H1 (cell line): ENCODE measurements around the gene EPHB6. TPM values are rescaled to one million over a fixed set of nuclear protein-coding genes. Genes with fewer than 3 reads are reported as not detected.

Experiments
- CTCF ChIA-PET: fragments of 300-600 bp; sonication (Branson Sonifier 250); formaldehyde crosslinking; loops from one replicate; lab custom pipeline; 2021; ENCODE audit not compliant: partially characterized antibody; lab: Charles Lee
- POLR2A ChIA-PET: fragments of 300-600 bp; sonication (Branson Sonifier 250); formaldehyde crosslinking; loops from one replicate; lab custom pipeline; 2021; ENCODE audit warnings: inconsistent platforms; ENCODE audit not compliant: partially characterized antibody; lab: Charles Lee
- DNase-seq, 2 experiments: peaks; one replicate each; pipeline versions ENCODE4 v3.0.0 to v3.0.0-alpha.2; 2010 to 2022; ENCODE audit warnings: low spot score in 2 of 2, low read depth in 1 of 2, mixed read lengths in 1 of 2
- FAIRE-seq: peaks from 2 replicates; lab custom pipeline; 2011; peaks lifted over from hg19 to GRCh38; lab: Jason Lieb, UNC
- H2AFZ ChIP-seq: 2 replicates; pipeline ENCODE4 v1.8.1; 2012; ENCODE audit warnings: low read length, inconsistent platforms
- H2AK5ac ChIP-seq: 2 replicates; pipeline ENCODE4 v1.6.1; 2013; ENCODE audit warnings: low read depth, low read length
- H2BK120ac ChIP-seq: replicated peaks from 2 replicates; pipeline ENCODE3; 2013; ENCODE audit warnings: low read depth, low read length, inconsistent platforms
- H2BK12ac ChIP-seq: 2 replicates; pipeline ENCODE4 v1.6.1; 2013; ENCODE audit warnings: low read depth, low read length
- H2BK15ac ChIP-seq: 2 replicates; pipeline ENCODE4 v1.6.1; 2013; ENCODE audit warnings: low read length
- H2BK20ac ChIP-seq: 2 replicates; pipeline ENCODE4 v1.6.1; 2013; ENCODE audit warnings: low read length
- H2BK5ac ChIP-seq: 2 replicates; pipeline ENCODE4 v1.6.1; 2013; ENCODE audit warnings: low read depth, low read length
- H3K14ac ChIP-seq: 2 replicates; pipeline ENCODE4 v1.6.1; 2013; ENCODE audit warnings: inconsistent platforms; ENCODE audit not compliant: insufficient read length
- H3K18ac ChIP-seq: 2 replicates; pipeline ENCODE4 v1.6.1; 2013; ENCODE audit warnings: low read length; ENCODE audit errors: extremely low read depth
- H3K23ac ChIP-seq: 2 replicates; pipeline ENCODE4 v1.6.1; 2013; ENCODE audit warnings: inconsistent platforms; ENCODE audit not compliant: insufficient read length
- H3K23me2 ChIP-seq: 2 replicates; pipeline ENCODE4 v1.6.1; 2013; ENCODE audit warnings: low read depth, low read length
- H3K27ac ChIP-seq: 2 replicates; pipeline ENCODE4 v1.6.1; 2011; ENCODE audit warnings: low read depth, low read length, inconsistent platforms
- H3K27me3 ChIP-seq, 4 experiments: replicated peaks in 1 of 4; 1 replicate in 1 of 4; 2 replicates in 3 of 4; pipeline versions ENCODE4 v1.6.1 to v1.8.1; 2011 to 2013; ENCODE audit warnings: low read length in 3 of 4, mild to moderate bottlenecking in 3 of 4, inconsistent platforms in 2 of 4, mixed read lengths in 2 of 4, moderate library complexity in 1 of 4; ENCODE audit not compliant: control insufficient read depth in 3 of 4, insufficient read depth in 3 of 4; ENCODE audit errors: extremely low read depth in 1 of 4
- H3K36me3 ChIP-seq, 4 experiments: 2 replicates each; pipeline versions ENCODE4 v1.6.1 to v1.8.1; 2011 to 2013; ENCODE audit warnings: mild to moderate bottlenecking in 4 of 4, low read length in 3 of 4, moderate library complexity in 2 of 4, control low read depth in 1 of 4, inconsistent platforms in 1 of 4; ENCODE audit not compliant: insufficient read depth in 4 of 4, control insufficient read depth in 2 of 4
- H3K4ac ChIP-seq: replicated peaks from 2 replicates; pipeline ENCODE3; 2013; ENCODE audit warnings: low read length, low read depth, mixed read lengths, inconsistent platforms; ENCODE audit not compliant: insufficient read length
- H3K4me1 ChIP-seq, 4 experiments: replicated peaks in 1 of 4; 1 replicate in 1 of 4; 2 replicates in 3 of 4; pipeline versions ENCODE4 v1.6.1 to v1.8.1; 2011 to 2013; ENCODE audit warnings: low read length in 3 of 4, inconsistent platforms in 2 of 4, mixed read lengths in 1 of 4; ENCODE audit not compliant: insufficient read depth in 4 of 4, control insufficient read depth in 3 of 4
- H3K4me2 ChIP-seq, 2 experiments: 2 replicates each; pipeline versions ENCODE4 v1.6.1 to v1.8.1; 2011 to 2013; ENCODE audit warnings: low read depth in 2 of 2, low read length in 2 of 2, control low read depth in 1 of 2, inconsistent platforms in 1 of 2, mild to moderate bottlenecking in 1 of 2; ENCODE audit not compliant: insufficient read depth in 1 of 2
- H3K4me3 ChIP-seq, 4 experiments: fragments of 200-600, 300-600 bp in 1 of 4; sonication (generic), shearing (Covaris generic), sonication (Bioruptor Twin) in 1 of 4; 2 replicates each; pipeline versions ENCODE4 v1.5.1 to v1.8.1; 2011 to 2016; ENCODE audit warnings: low read length in 4 of 4, low read depth in 3 of 4, control low read depth in 2 of 4, inconsistent platforms in 2 of 4, mild to moderate bottlenecking in 2 of 4, mixed read lengths in 1 of 4, moderate library complexity in 1 of 4; ENCODE audit not compliant: insufficient read depth in 2 of 4; ENCODE audit errors: extremely low read depth in 1 of 4
- H3K56ac ChIP-seq: replicated peaks from 2 replicates; pipeline ENCODE3; 2013; ENCODE audit warnings: low read depth, mild to moderate bottlenecking, mixed read lengths, low read length, inconsistent platforms; ENCODE audit not compliant: insufficient read length
- H3K79me1 ChIP-seq: 2 replicates; pipeline ENCODE4 v1.6.1; 2013; ENCODE audit warnings: low read depth, low read length, control low read depth
- H3K79me2 ChIP-seq, 2 experiments: 2 replicates each; pipeline versions ENCODE4 v1.6.1 to v1.8.1; 2012 to 2013; ENCODE audit warnings: low read length in 2 of 2, mild to moderate bottlenecking in 2 of 2, inconsistent platforms in 1 of 2; ENCODE audit not compliant: insufficient read depth in 2 of 2, control insufficient read depth in 1 of 2
- H3K9ac ChIP-seq, 4 experiments: replicated peaks in 1 of 4; 1 replicate in 1 of 4; 2 replicates in 3 of 4; pipeline versions ENCODE4 v1.6.1 to v1.8.1; 2011 to 2013; ENCODE audit warnings: low read depth in 3 of 4, low read length in 3 of 4, control low read depth in 2 of 4, mild to moderate bottlenecking in 2 of 4, moderate library complexity in 2 of 4, inconsistent platforms in 1 of 4; ENCODE audit errors: extremely low read depth in 1 of 4
- H3K9me3 ChIP-seq, 2 experiments: 2 replicates each; pipeline versions ENCODE4 v1.6.1 to v1.8.1; 2012 to 2013; ENCODE audit warnings: mild to moderate bottlenecking in 2 of 2, moderate library complexity in 2 of 2, control low read depth in 1 of 2, inconsistent platforms in 1 of 2, low read depth in 1 of 2, low read length in 1 of 2, mixed read lengths in 1 of 2; ENCODE audit not compliant: insufficient read depth in 2 of 2
- H4K20me1 ChIP-seq, 2 experiments: replicated peaks in 1 of 2; 2 replicates each; pipeline versions ENCODE3 to v1.8.1; 2011 to 2013; ENCODE audit warnings: inconsistent platforms in 2 of 2, low read length in 2 of 2, mild to moderate bottlenecking in 1 of 2; ENCODE audit not compliant: insufficient read depth in 2 of 2, control insufficient read depth in 1 of 2
- H4K5ac ChIP-seq: 2 replicates; pipeline ENCODE4 v1.6.1; 2013; ENCODE audit warnings: low read length, low read depth, mixed read lengths, inconsistent platforms; ENCODE audit not compliant: insufficient read length
- H4K8ac ChIP-seq: 2 replicates; pipeline ENCODE4 v1.8.0; 2013; ENCODE audit warnings: mild to moderate bottlenecking, moderate library complexity, low read length, inconsistent platforms; ENCODE audit not compliant: insufficient read depth; ENCODE audit errors: extremely low read depth
- H4K91ac ChIP-seq: replicated peaks from 2 replicates; pipeline ENCODE3; 2013; ENCODE audit warnings: low read length, mixed read lengths, inconsistent platforms; ENCODE audit not compliant: insufficient read length
- CTBP2 ChIP-seq: IDR thresholded peaks from 2 replicates; pipeline ENCODE4 v1.7.0; 2011; ENCODE audit warnings: borderline replicate concordance, mild to moderate bottlenecking, moderate library complexity, mixed read lengths, low read length; ENCODE audit not compliant: insufficient read depth, insufficient read length
- HDAC2 ChIP-seq, 2 experiments: fragments of 300-600 bp in 1 of 2; sonication (generic) in 1 of 2; IDR thresholded peaks; 2 replicates each; pipeline ENCODE4 v1.6.1; 2011 to 2012; ENCODE audit warnings: low read depth in 2 of 2, low read length in 2 of 2, mild to moderate bottlenecking in 2 of 2, moderate library complexity in 2 of 2, borderline replicate concordance in 1 of 2, inconsistent platforms in 1 of 2
- NANOG ChIP-seq: IDR thresholded peaks from 2 replicates; pipeline ENCODE4 v1.6.1; 2011; ENCODE audit warnings: low read length, low read depth, mild to moderate bottlenecking, inconsistent platforms; ENCODE audit not compliant: insufficient read depth, poor library complexity, severe bottlenecking
- POLR2A ChIP-seq, 2 experiments: IDR thresholded peaks; 1 replicate in 1 of 2; 2 replicates in 1 of 2; pipeline ENCODE4 v1.6.1; 2011; ENCODE audit warnings: low read depth in 2 of 2, low read length in 2 of 2, mild to moderate bottlenecking in 2 of 2; ENCODE audit errors: control extremely low read depth in 1 of 2
- RXRA ChIP-seq: IDR thresholded peaks from 2 replicates; pipeline ENCODE4 v1.6.1; 2011; ENCODE audit warnings: low read depth, mild to moderate bottlenecking, low read length, moderate library complexity; ENCODE audit not compliant: insufficient read depth
- SP1 ChIP-seq: IDR thresholded peaks from 2 replicates; pipeline ENCODE4 v1.6.1; 2011; ENCODE audit warnings: low read depth, low read length
- WGBS, 2 experiments: shearing (Covaris generic) in 1 of 2; methylation state at CpG; one replicate each; pipeline versions ENCODE4 v1.1.6 to v1.1.7; 2013 to 2015; ENCODE audit warnings: low lambda C conversion rate in 2 of 2, mixed read lengths in 2 of 2, inconsistent platforms in 1 of 2, low coverage in 1 of 2, missing lambda C conversion rate in 1 of 2; ENCODE audit not compliant: insufficient replicate concordance in 2 of 2, insufficient coverage in 1 of 2, insufficient read length in 1 of 2; ENCODE audit errors: extremely low coverage in 1 of 2, missing lambda C conversion rate in 1 of 2; 5-methylcytosine and 5-hydroxymethylcytosine counted together
- polyA plus RNA-seq, 7 experiments: library from polyadenylated mRNA; depleted of rRNA in 3 of 7; stranded (reverse) in 5 of 7; unstranded in 2 of 7; fragments of >200 nt in 5 of 7; fragments of 200-250 nt in 2 of 7; gene quantifications; 1 replicate in 5 of 7; 2 replicates in 1 of 7; 4 replicates in 1 of 7; pipeline versions ENCODE4 v1.2.1 to v1.2.3, GENCODE V29; 2011 to 2013; ENCODE audit warnings: missing spikeins in 2 of 7, mixed read lengths in 2 of 7
- total RNA-seq: library from RNA; stranded (reverse); fragmentation: NEBNext Ultra II Directional; extraction: Animal tissue kit (Norgen Biotek cat#: 25700); gene quantifications from 2 replicates; pipeline ENCODE4 v1.2.1, GENCODE V29; 2021
- TF ChIP-seq, protein P1 (sequence below): IDR thresholded peaks from 2 replicates; pipeline ENCODE4 v1.6.1; 2011; ENCODE audit warnings: low read depth, mild to moderate bottlenecking, low read length; ENCODE audit not compliant: insufficient read depth
- TF ChIP-seq, protein P2 (sequence below), 3 experiments: IDR thresholded peaks; 1 replicate in 2 of 3; 2 replicates in 1 of 3; pipeline versions ENCODE4 v1.5.1 to v1.6.1; 2011; ENCODE audit warnings: low read length in 3 of 3, mild to moderate bottlenecking in 3 of 3, inconsistent platforms in 2 of 3, low read depth in 1 of 3, moderate library complexity in 1 of 3; ENCODE audit not compliant: insufficient read depth in 1 of 3; ENCODE audit errors: control extremely low read depth in 1 of 3

EPHB6 gene
- total and polyA plus RNA-seq, 2 of the 8 experiments (the other 6 are each of a cell fraction or from before 2014, with no cell fraction given): 19.7 TPM

DNA sequence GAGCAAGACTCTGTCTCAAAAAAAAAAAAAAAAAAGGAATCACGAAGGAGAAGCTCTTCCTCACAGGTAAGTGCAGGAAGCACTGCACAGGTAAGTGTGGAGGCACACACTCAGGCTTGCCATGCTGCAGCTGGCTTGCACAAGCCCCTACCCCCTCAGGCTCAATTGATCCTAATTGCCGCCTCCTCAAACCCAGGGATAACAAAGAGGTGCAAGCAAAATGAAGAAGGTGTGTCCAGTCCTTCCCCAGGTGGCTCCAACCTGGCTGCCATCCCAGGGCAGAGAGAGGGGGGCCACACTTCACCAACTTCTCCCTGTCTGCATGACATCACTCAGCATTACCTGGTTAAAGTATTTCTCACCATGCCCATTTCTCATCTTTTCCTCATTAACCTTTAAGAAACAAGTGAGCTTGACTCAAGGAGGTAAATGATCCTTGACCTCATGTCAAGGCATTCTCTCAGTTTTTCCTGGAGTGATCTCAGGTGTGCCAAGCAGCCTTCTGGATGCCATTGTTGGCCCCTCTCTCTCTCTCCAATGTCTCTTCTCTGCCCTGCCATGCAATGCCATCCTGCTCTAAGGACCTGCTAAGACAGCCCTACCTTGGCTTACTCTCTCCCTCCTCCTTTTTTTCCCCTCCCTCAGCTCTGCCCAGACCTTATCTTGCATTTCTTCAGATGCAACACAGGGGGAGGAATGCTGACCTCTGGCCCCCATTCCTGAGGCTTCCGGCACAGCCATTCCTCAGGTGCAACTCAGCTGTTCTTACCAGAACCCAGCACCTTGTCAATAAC is 43.7 kb downstream of the EPHB6 start:
- WGBS, 2 experiments: 83% methylated on average over 1 of the region's 3 CpGs; no CpG with 5 or more reads in 1 of the 2 experiments
- TF ChIP-seq POLR2A (IDR thresholded peaks at IDR 0.05; ENCODE audit: control extremely low read depth in 1 of 2, low read depth in 2 of 2, low read length in 2 of 2) (no peak), SP1 (no peak), NANOG (no peak), CTBP2 (no peak), RXRA (no peak), HDAC2 (IDR thresholded peaks at IDR 0.05; ENCODE audit: borderline replicate concordance in 1 of 2, low read depth in 2 of 2, low read length in 2 of 2) (no peak)
- TF ChIP-seq, protein P1, sequence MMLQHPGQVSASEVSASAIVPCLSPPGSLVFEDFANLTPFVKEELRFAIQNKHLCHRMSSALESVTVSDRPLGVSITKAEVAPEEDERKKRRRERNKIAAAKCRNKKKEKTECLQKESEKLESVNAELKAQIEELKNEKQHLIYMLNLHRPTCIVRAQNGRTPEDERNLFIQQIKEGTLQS: no peak
- TF ChIP-seq, protein P2, sequence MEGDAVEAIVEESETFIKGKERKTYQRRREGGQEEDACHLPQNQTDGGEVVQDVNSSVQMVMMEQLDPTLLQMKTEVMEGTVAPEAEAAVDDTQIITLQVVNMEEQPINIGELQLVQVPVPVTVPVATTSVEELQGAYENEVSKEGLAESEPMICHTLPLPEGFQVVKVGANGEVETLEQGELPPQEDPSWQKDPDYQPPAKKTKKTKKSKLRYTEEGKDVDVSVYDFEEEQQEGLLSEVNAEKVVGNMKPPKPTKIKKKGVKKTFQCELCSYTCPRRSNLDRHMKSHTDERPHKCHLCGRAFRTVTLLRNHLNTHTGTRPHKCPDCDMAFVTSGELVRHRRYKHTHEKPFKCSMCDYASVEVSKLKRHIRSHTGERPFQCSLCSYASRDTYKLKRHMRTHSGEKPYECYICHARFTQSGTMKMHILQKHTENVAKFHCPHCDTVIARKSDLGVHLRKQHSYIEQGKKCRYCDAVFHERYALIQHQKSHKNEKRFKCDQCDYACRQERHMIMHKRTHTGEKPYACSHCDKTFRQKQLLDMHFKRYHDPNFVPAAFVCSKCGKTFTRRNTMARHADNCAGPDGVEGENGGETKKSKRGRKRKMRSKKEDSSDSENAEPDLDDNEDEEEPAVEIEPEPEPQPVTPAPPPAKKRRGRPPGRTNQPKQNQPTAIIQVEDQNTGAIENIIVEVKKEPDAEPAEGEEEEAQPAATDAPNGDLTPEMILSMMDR (IDR thresholded peaks at IDR 0.05; ENCODE audit: control extremely low read depth in 1 of 3, insufficient read depth in 1 of 3, low read depth in 1 of 3, low read length in 3 of 3): no peak

More for the DNA sequence above, 43.7 kb downstream of the EPHB6 start:
- DNase-seq (peak in 1 of 2 experiments; percentile 17), FAIRE-seq (no peak)
- no peak overlapping the region for H3K9ac ChIP-seq
- H3K4me2 ChIP-seq: no peak overlapping the region
- H3K56ac ChIP-seq: no peak overlapping the region
- no peak overlapping the region for H4K91ac ChIP-seq
- H3K23ac ChIP-seq: no peak overlapping the region
- H3K27ac ChIP-seq: no peak overlapping the region
- no peak overlapping the region for H3K4me3 ChIP-seq
- ChIA-PET CTCF (interaction anchor here (0.5 to 8.2 kb wide), 15 partner anchors 11 to 199 kb away, joined by 3 to 69 read pairs (median 3); partner anchors contain the start of gene TRPV5), POLR2A (interaction anchor here (1.0 kb wide), 1 partner anchor 9 kb away, joined by 4 read pairs; no protein-coding TSS in a partner anchor)
- no peak overlapping the region for H2BK15ac ChIP-seq
- no peaks in the 10 kb centered on the region for H3K9me3 ChIP-seq
- H4K8ac ChIP-seq: no peak overlapping the region
- no peak overlapping the region for H3K4ac ChIP-seq
- H3K27me3 ChIP-seq: no peaks in the 10 kb centered on the region; a peak in 1 of 7 replicates
- H4K20me1 ChIP-seq: peaks cover 0 to 2% of the 10 kb centered on the region in 2 experiments
- no peak overlapping the region for H3K18ac ChIP-seq
- peaks cover 0 to 3% (median 0%) of the 10 kb centered on the region in 4 experiments; a peak in 1 of 7 replicates for H3K4me1 ChIP-seq
- H3K36me3 ChIP-seq: no peaks in the 10 kb centered on the region
- H2BK5ac ChIP-seq: no peak overlapping the region
- no peaks in the 10 kb centered on the region for H3K79me2 ChIP-seq
- no peak overlapping the region for H2BK12ac ChIP-seq
- no peak overlapping the region for H2BK20ac ChIP-seq
- H4K5ac ChIP-seq: no peak overlapping the region
- no peaks in the 10 kb centered on the region for H3K79me1 ChIP-seq
- H2AK5ac ChIP-seq: no peak overlapping the region
- no peaks in the 10 kb centered on the region for H3K23me2 ChIP-seq
- no peak overlapping the region for H3K14ac ChIP-seq
- H2BK120ac ChIP-seq: no peak overlapping the region
- H2AFZ ChIP-seq: no peak overlapping the region
